ENCODE data around the gene LRRC70. TPM values are rescaled to one million over a fixed set of nuclear protein-coding genes. Genes with fewer than 3 reads are reported as not detected.
"Not testable (repeated sequence)": the region's sequence is repeated elsewhere in the genome, so short reads cannot be mapped to it uniquely, and the experiment has no call there.

The LRRC70 gene
- polyA plus RNA-seq, 4 donors: 1.4 to 4.9 (median 3.0) TPM; not detected in 1

- DNase-seq: no peak
- 92 to 97% (median 96%) methylated on average over 5 of the region's 5 CpGs for WGBS, 3 donors
- Histone ChIP-seq H3K9me3 (ENCODE audit: control insufficient read depth in 2 of 2, insufficient read depth in 1 of 2, low read depth in 1 of 2, low read length in 1 of 2) (no peaks in the 10 kb centered on the region), H3K4me3 (ENCODE audit: low read depth in 1 of 3, low read length in 3 of 3) (no peak overlapping the region), H3K27me3 (ENCODE audit: control insufficient read depth in 3 of 3, insufficient read depth in 3 of 3, low read length in 3 of 3) (no peaks in the 10 kb centered on the region), H3K27ac (ENCODE audit: low read depth in 1 of 3, low read length in 2 of 3) (no peak overlapping the region), H3K36me3 (ENCODE audit: control insufficient read depth in 3 of 3, insufficient read depth in 2 of 3, low read depth in 1 of 3, low read length in 3 of 3) (no peaks in the 10 kb centered on the region), H3K4me1 (ENCODE audit: control insufficient read depth in 3 of 3, insufficient read depth in 2 of 3, low read depth in 1 of 3, low read length in 2 of 3) (no peaks in the 10 kb centered on the region)
- no peak for FAIRE-seq
These were observed 42.1 kb downstream of the LRRC70 start for GRCh38 chr5:62620761-62621160.

GRCh38 chr5:62621280-62621679 lies 42.7 kb downstream of the LRRC70 start:
- Histone ChIP-seq H3K36me3 (ENCODE audit: control insufficient read depth in 3 of 3, insufficient read depth in 2 of 3, low read depth in 1 of 3, low read length in 3 of 3) (no peaks in the 10 kb centered on the region), H3K4me1 (ENCODE audit: control insufficient read depth in 3 of 3, insufficient read depth in 2 of 3, low read depth in 1 of 3, low read length in 2 of 3) (no peaks in the 10 kb centered on the region), H3K9me3 (ENCODE audit: control insufficient read depth in 2 of 2, insufficient read depth in 1 of 2, low read depth in 1 of 2, low read length in 1 of 2) (no peaks in the 10 kb centered on the region), H3K27ac (ENCODE audit: low read depth in 1 of 3, low read length in 2 of 3) (no peak overlapping the region), H3K27me3 (ENCODE audit: control insufficient read depth in 3 of 3, insufficient read depth in 3 of 3, low read length in 3 of 3) (no peaks in the 10 kb centered on the region), H3K4me3 (ENCODE audit: low read depth in 1 of 3, low read length in 3 of 3) (no peak overlapping the region)
- DNase-seq: no peak
- no peak for FAIRE-seq
- WGBS, 3 donors: 87 to 90% (median 90%) methylated on average over 6 of the region's 6 CpGs

DNA sequence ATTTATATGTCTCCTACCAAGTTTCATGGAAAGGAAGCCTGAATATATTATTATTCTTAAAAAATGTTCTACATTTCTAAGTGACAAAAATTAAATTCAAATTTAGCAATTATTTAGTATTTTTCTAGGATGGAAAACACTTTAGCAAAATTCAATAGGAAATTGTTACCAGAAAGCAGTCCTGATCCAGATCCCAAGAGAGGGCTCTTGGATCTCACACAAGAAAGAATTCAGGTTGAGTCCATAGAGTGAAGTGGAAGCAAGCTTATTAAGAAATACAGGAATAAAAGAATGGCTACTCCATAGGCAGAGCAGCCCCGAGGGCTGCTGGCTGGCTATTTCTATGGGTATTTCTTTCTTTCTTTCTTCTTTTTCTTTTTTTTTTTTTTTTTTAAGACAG lies 44.7 kb downstream of the LRRC70 start:
- no peak overlapping the region for H3K27ac ChIP-seq (ENCODE audit: low read depth in 1 of 3, low read length in 2 of 3)
- peaks cover 0 to 2% (median 0%) of the 10 kb centered on the region in 3 donors for H3K36me3 ChIP-seq (ENCODE audit: control insufficient read depth in 3 of 3, insufficient read depth in 2 of 3, low read depth in 1 of 3, low read length in 3 of 3)
- 91 to 94% (median 93%) methylated on average over 1 of the region's 1 CpG for WGBS, 3 donors
- H3K9me3 ChIP-seq (ENCODE audit: control insufficient read depth in 2 of 2, insufficient read depth in 1 of 2, low read depth in 1 of 2, low read length in 1 of 2): no peaks in the 10 kb centered on the region
- no peaks in the 10 kb centered on the region for H3K4me1 ChIP-seq (ENCODE audit: control insufficient read depth in 3 of 3, insufficient read depth in 2 of 3, low read depth in 1 of 3, low read length in 2 of 3)
- no peak for DNase-seq
- H3K27me3 ChIP-seq (ENCODE audit: control insufficient read depth in 3 of 3, insufficient read depth in 3 of 3, low read length in 3 of 3): no peaks in the 10 kb centered on the region
- H3K4me3 ChIP-seq (ENCODE audit: low read depth in 1 of 3, low read length in 3 of 3): no peak overlapping the region
- no peak for FAIRE-seq

GRCh38 chr5:62624436-62624835 lies 45.8 kb downstream of the LRRC70 start:
- not testable (repeated sequence) for DNase-seq; H3K4me3 ChIP-seq (ENCODE audit: low read depth in 1 of 3, low read length in 3 of 3); H3K36me3 ChIP-seq (ENCODE audit: control insufficient read depth in 3 of 3, insufficient read depth in 2 of 3, low read depth in 1 of 3, low read length in 3 of 3); H3K4me1 ChIP-seq (ENCODE audit: control insufficient read depth in 3 of 3, insufficient read depth in 2 of 3, low read depth in 1 of 3, low read length in 2 of 3); FAIRE-seq; H3K27me3 ChIP-seq (ENCODE audit: control insufficient read depth in 3 of 3, insufficient read depth in 3 of 3, low read length in 3 of 3); H3K9me3 ChIP-seq (ENCODE audit: control insufficient read depth in 2 of 2, insufficient read depth in 1 of 2, low read depth in 1 of 2, low read length in 1 of 2); H3K27ac ChIP-seq (ENCODE audit: low read depth in 1 of 3, low read length in 2 of 3)
- WGBS, 3 donors: 91 to 94% (median 94%) methylated on average over 7 of the region's 7 CpGs

DNA sequence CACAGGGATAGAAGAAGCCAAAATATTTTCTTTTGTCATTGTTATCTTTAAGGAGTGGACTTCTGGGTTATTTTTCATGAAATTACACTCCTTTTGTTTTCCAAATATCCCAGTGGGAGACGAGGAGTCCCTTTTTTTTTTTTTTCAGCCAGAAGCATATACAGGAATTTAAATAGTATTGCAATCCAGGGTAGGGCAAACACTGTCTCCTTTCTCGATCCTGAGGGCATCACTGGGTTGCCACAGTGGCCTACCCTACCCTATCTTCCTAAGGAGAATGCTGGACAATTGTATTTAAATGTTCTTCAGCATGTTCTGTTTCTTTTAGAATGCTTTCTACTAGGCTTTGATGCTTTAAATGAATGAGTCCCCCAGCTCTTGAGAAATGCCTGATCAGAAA lies 47.9 kb downstream of the LRRC70 start:
- Histone ChIP-seq H3K9me3 (ENCODE audit: control insufficient read depth in 2 of 2, insufficient read depth in 1 of 2, low read depth in 1 of 2, low read length in 1 of 2) (no peaks in the 10 kb centered on the region), H3K27me3 (ENCODE audit: control insufficient read depth in 3 of 3, insufficient read depth in 3 of 3, low read length in 3 of 3) (no peaks in the 10 kb centered on the region), H3K27ac (ENCODE audit: low read depth in 1 of 3, low read length in 2 of 3) (no peak overlapping the region), H3K4me1 (ENCODE audit: control insufficient read depth in 3 of 3, insufficient read depth in 2 of 3, low read depth in 1 of 3, low read length in 2 of 3) (no peaks in the 10 kb centered on the region), H3K36me3 (ENCODE audit: control insufficient read depth in 3 of 3, insufficient read depth in 2 of 3, low read depth in 1 of 3, low read length in 3 of 3) (peaks cover 0 to 4% (median 0%) of the 10 kb centered on the region in 3 donors), H3K4me3 (ENCODE audit: low read depth in 1 of 3, low read length in 3 of 3) (no peak overlapping the region)
- FAIRE-seq (no peak), DNase-seq (no peak)
- 80 to 89% (median 86%) methylated on average over 2 of the region's 2 CpGs for WGBS, 3 donors

GRCh38 chr5:62627121-62627520 lies 48.5 kb downstream of the LRRC70 start:
- H3K4me3 ChIP-seq (ENCODE audit: low read depth in 1 of 3, low read length in 3 of 3): no peak overlapping the region
- no peaks in the 10 kb centered on the region for H3K4me1 ChIP-seq (ENCODE audit: control insufficient read depth in 3 of 3, insufficient read depth in 2 of 3, low read depth in 1 of 3, low read length in 2 of 3)
- DNase-seq: no peak
- H3K27ac ChIP-seq (ENCODE audit: low read depth in 1 of 3, low read length in 2 of 3): no peak overlapping the region
- H3K27me3 ChIP-seq (ENCODE audit: control insufficient read depth in 3 of 3, insufficient read depth in 3 of 3, low read length in 3 of 3): no peaks in the 10 kb centered on the region
- H3K9me3 ChIP-seq (ENCODE audit: control insufficient read depth in 2 of 2, insufficient read depth in 1 of 2, low read depth in 1 of 2, low read length in 1 of 2): no peaks in the 10 kb centered on the region
- WGBS, 3 donors: 83 to 92% (median 83%) methylated on average over 3 of the region's 3 CpGs
- no peak for FAIRE-seq
- H3K36me3 ChIP-seq (ENCODE audit: control insufficient read depth in 3 of 3, insufficient read depth in 2 of 3, low read depth in 1 of 3, low read length in 3 of 3): peaks cover 0 to 4% (median 0%) of the 10 kb centered on the region in 3 donors

- FAIRE-seq: no peak
- Histone ChIP-seq H3K4me1 (ENCODE audit: control insufficient read depth in 3 of 3, insufficient read depth in 2 of 3, low read depth in 1 of 3, low read length in 2 of 3) (no peaks in the 10 kb centered on the region), H3K4me3 (ENCODE audit: low read depth in 1 of 3, low read length in 3 of 3) (no peak overlapping the region), H3K36me3 (ENCODE audit: control insufficient read depth in 3 of 3, insufficient read depth in 2 of 3, low read depth in 1 of 3, low read length in 3 of 3) (peaks cover 0 to 4% (median 0%) of the 10 kb centered on the region in 3 donors), H3K9me3 (ENCODE audit: control insufficient read depth in 2 of 2, insufficient read depth in 1 of 2, low read depth in 1 of 2, low read length in 1 of 2) (no peaks in the 10 kb centered on the region), H3K27ac (ENCODE audit: low read depth in 1 of 3, low read length in 2 of 3) (no peak overlapping the region), H3K27me3 (ENCODE audit: control insufficient read depth in 3 of 3, insufficient read depth in 3 of 3, low read length in 3 of 3) (no peaks in the 10 kb centered on the region)
- no peak for DNase-seq
- 89 to 94% (median 93%) methylated on average over 5 of the region's 5 CpGs for WGBS, 3 donors
These were observed 49.3 kb downstream of the LRRC70 start for GRCh38 chr5:62627901-62628300.

Other genes starting within 250 kb of the LRRC70 start
- gene DIMT1, start 174.9 kb upstream of the LRRC70 start, polyA plus RNA-seq: 10 to 100 TPM in 2 of 4 donors, 1 to 10 TPM in 2; 4.9 to 23.7 (median 12.3) TPM
- gene IPO11, start 166.1 kb upstream of the LRRC70 start, polyA plus RNA-seq: 10 to 100 TPM in 2 of 4 donors, 1 to 10 TPM in 2; 4.7 to 19.6 (median 10.9) TPM